ENCODE measurements around the gene PLA2G2A.

DNA sequence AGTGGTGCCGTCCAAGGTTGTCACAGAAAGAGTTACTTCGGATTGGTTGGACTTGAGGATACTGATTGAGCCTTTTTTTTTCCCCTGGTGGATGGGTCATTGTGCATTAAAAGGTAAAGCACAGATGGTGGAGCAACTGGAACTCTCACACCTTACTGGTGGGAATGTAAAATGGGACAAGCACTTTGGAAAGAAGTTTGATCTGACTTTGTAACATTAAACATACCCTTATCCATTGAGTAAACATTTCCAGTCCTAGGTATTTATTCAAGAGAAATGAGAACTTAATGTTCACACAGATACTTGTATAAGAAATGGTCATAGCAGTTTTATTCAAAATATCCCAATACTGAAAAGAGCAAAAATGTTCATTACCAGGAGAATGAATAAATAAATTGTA lies 14.9 kb downstream of the PLA2G2A start:
- TF ChIP-seq, protein P1, sequence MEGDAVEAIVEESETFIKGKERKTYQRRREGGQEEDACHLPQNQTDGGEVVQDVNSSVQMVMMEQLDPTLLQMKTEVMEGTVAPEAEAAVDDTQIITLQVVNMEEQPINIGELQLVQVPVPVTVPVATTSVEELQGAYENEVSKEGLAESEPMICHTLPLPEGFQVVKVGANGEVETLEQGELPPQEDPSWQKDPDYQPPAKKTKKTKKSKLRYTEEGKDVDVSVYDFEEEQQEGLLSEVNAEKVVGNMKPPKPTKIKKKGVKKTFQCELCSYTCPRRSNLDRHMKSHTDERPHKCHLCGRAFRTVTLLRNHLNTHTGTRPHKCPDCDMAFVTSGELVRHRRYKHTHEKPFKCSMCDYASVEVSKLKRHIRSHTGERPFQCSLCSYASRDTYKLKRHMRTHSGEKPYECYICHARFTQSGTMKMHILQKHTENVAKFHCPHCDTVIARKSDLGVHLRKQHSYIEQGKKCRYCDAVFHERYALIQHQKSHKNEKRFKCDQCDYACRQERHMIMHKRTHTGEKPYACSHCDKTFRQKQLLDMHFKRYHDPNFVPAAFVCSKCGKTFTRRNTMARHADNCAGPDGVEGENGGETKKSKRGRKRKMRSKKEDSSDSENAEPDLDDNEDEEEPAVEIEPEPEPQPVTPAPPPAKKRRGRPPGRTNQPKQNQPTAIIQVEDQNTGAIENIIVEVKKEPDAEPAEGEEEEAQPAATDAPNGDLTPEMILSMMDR (conservative IDR thresholded peaks at IDR 0.05) = no peak
- TF ChIP-seq ZFX (IDR thresholded peaks at IDR 0.05) = no peak

Measured in C4-2B (cell line).